NCI-H226 (cell line): ENCODE results near the gene UBE4A.
A peak's percentile ranks its signal among the peaks of the same experiment; 100 is the strongest.

ENCODE experiments used
- DNase-seq: peaks from one replicate; pipeline ENCODE4 v3.0.0-alpha.2; 2015

The UBE4A gene

GRCh38 chr11:118341815-118342489 is 17.4 kb upstream of the UBE4A start:
- DNase-seq = no peak

GRCh38 chr11:118342503-118343161 is 16.8 kb upstream of the UBE4A start, which contains the start of gene CD3D:
CD3D (minus strand) TSS chr11:118342705; CDS start chr11:118342607, 98 bp downstream.
- DNase-seq = peak; percentile 18

GRCh38 chr11:118343248-118343647 is 16.2 kb upstream of the UBE4A start:
- DNase-seq = no peak

- DNase-seq = no peak
These were observed 15.4 kb upstream of the UBE4A start, which contains the start of gene CD3G for GRCh38 chr11:118343981-118344515. CD3G (plus strand) TSS chr11:118344344; CDS start chr11:118344424, 80 bp downstream.

GRCh38 chr11:118349475-118349874 is 9.9 kb upstream of the UBE4A start:
- DNase-seq = no peak

- no peak for DNase-seq
These were observed 6.2 kb upstream of the UBE4A start for GRCh38 chr11:118353084-118353710.

- no peak for DNase-seq
These were observed 1.3 kb upstream of the UBE4A start for GRCh38 chr11:118358071-118358470.

- no peak for DNase-seq
These were observed 5.7 kb downstream of the UBE4A start for GRCh38 chr11:118364956-118365615.

- no peak for DNase-seq
These were observed 6.9 kb downstream of the UBE4A start for GRCh38 chr11:118366287-118366686.

GRCh38 chr11:118370774-118371173 is 11.4 kb downstream of the UBE4A start:
- no peak for DNase-seq

- no peak for DNase-seq
These were observed 13.9 kb downstream of the UBE4A start for GRCh38 chr11:118373263-118373662.

GRCh38 chr11:118373871-118374270 is 14.5 kb downstream of the UBE4A start:
- DNase-seq = no peak

- no peak for DNase-seq
These were observed 15.3 kb downstream of the UBE4A start for GRCh38 chr11:118374729-118375128.

- DNase-seq = no peak
These were observed 16.6 kb downstream of the UBE4A start for GRCh38 chr11:118375978-118376377.

- DNase-seq = no peak
These were observed 20.1 kb downstream of the UBE4A start for GRCh38 chr11:118379497-118379896.

- DNase-seq = no peak
These were observed 21.2 kb downstream of the UBE4A start for GRCh38 chr11:118380571-118380970.

GRCh38 chr11:118382954-118383353 is 23.6 kb downstream of the UBE4A start:
- DNase-seq = no peak

GRCh38 chr11:118383657-118384056 is 24.3 kb downstream of the UBE4A start:
- no peak for DNase-seq

GRCh38 chr11:118396097-118396501 is 36.7 kb downstream of the UBE4A start:
- no peak for DNase-seq

- no peak for DNase-seq
These were observed 38.0 kb downstream of the UBE4A start for GRCh38 chr11:118397448-118397847.

GRCh38 chr11:118398791-118399559 is 39.6 kb downstream of the UBE4A start:
- peak; percentile 34 for DNase-seq

- DNase-seq = peak; percentile 80
These were observed 41.9 kb downstream of the UBE4A start, which contains the start of gene ATP5MG for GRCh38 chr11:118401151-118401879. ATP5MG (plus strand) TSS chr11:118401606; CDS start chr11:118401666, 60 bp downstream.
